Osteocyte (in vitro differentiated cells): ENCODE measurements around the gene C10orf95. TPM values are rescaled to one million over a fixed set of nuclear protein-coding genes. Genes with fewer than 3 reads are reported as not detected.

Experiments
- DNase-seq: peaks from one replicate; pipeline ENCODE4 v3.0.0; 2021; ENCODE audit warnings: mixed read lengths; ENCODE audit not compliant: unreplicated experiment; ENCODE audit errors: extremely low spot score
- H3K27ac Mint-ChIP-seq: one replicate; pipeline ENCODE4 v1.8.0; 2021; ENCODE audit warnings: mild to moderate bottlenecking, mixed read lengths; ENCODE audit not compliant: unreplicated experiment
- H3K27me3 Mint-ChIP-seq: one replicate; pipeline ENCODE4 v1.8.0; 2021; ENCODE audit warnings: mixed read lengths; ENCODE audit not compliant: unreplicated experiment
- H3K36me3 Mint-ChIP-seq: one replicate; pipeline ENCODE4 v1.8.0; 2021; ENCODE audit warnings: mixed read lengths; ENCODE audit not compliant: unreplicated experiment
- H3K4me1 Mint-ChIP-seq: one replicate; pipeline ENCODE4 v1.8.0; 2021; ENCODE audit warnings: mixed read lengths; ENCODE audit not compliant: unreplicated experiment
- H3K4me3 Mint-ChIP-seq: one replicate; pipeline ENCODE4 v1.8.0; 2021; ENCODE audit warnings: mild to moderate bottlenecking, moderate library complexity, mixed read lengths; ENCODE audit not compliant: unreplicated experiment
- H3K9me3 Mint-ChIP-seq: one replicate; pipeline ENCODE4 v1.8.0; 2021; ENCODE audit warnings: mixed read lengths; ENCODE audit not compliant: unreplicated experiment
- total RNA-seq: library from RNA; stranded (reverse); gene quantifications from 2 replicates; pipeline ENCODE4 v1.2.1, GENCODE V29; 2021
- TF ChIP-seq, protein P1 (sequence below): fragments of 200-600 bp; sonication (generic); IDR thresholded peaks from 2 replicates; pipeline ENCODE4 v1.5.0; 2021; ENCODE audit warnings: antibody characterized with exemption, mild to moderate bottlenecking, moderate library complexity

C10orf95 gene
- total RNA-seq, 1 donor from 2014 or later = not detected

- H3K36me3 Mint-ChIP-seq = no peaks in the 10 kb centered on the region
- H3K4me3 Mint-ChIP-seq = no peak overlapping the region
- peaks cover 5% of the 10 kb centered on the region for H3K4me1 Mint-ChIP-seq
- peaks cover 9% of the 10 kb centered on the region for H3K27me3 Mint-ChIP-seq
- H3K27ac Mint-ChIP-seq = no peak overlapping the region
- no peaks in the 10 kb centered on the region for H3K9me3 Mint-ChIP-seq
- DNase-seq = no peak
- TF ChIP-seq, protein P1, sequence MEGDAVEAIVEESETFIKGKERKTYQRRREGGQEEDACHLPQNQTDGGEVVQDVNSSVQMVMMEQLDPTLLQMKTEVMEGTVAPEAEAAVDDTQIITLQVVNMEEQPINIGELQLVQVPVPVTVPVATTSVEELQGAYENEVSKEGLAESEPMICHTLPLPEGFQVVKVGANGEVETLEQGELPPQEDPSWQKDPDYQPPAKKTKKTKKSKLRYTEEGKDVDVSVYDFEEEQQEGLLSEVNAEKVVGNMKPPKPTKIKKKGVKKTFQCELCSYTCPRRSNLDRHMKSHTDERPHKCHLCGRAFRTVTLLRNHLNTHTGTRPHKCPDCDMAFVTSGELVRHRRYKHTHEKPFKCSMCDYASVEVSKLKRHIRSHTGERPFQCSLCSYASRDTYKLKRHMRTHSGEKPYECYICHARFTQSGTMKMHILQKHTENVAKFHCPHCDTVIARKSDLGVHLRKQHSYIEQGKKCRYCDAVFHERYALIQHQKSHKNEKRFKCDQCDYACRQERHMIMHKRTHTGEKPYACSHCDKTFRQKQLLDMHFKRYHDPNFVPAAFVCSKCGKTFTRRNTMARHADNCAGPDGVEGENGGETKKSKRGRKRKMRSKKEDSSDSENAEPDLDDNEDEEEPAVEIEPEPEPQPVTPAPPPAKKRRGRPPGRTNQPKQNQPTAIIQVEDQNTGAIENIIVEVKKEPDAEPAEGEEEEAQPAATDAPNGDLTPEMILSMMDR = no peak
Observed at GRCh38 chr10:102444851-102445250, 6.5 kb downstream of the C10orf95 start.

DNA sequence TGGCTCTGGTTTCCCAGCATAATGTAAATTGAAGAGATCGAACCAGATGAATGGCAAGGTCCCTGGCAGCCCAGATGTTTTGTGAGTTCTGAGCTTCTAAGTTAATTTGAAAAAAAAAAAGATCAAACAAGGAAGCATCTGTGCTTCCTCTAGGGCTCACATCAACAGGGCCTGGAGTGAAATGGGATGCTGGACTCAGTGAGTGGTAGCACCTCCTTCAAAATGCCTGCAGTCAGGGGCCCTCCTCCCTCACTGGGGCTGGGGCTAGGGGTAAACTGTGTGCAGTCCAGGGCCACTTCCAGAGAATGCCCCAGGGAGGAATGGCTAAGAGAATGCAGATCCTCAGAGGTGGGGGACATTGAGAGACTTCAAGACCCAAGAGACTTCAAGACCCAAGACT, 13.0 kb downstream of the C10orf95 start:
- Mint-ChIP-seq H3K4me1 (peaks cover 9% of the 10 kb centered on the region), H3K27me3 (peaks cover 20% of the 10 kb centered on the region), H3K27ac (no peak overlapping the region), H3K9me3 (no peaks in the 10 kb centered on the region), H3K4me3 (no peak overlapping the region), H3K36me3 (no peaks in the 10 kb centered on the region)
- TF ChIP-seq, protein P1 = no peak
- DNase-seq = no peak

DNA sequence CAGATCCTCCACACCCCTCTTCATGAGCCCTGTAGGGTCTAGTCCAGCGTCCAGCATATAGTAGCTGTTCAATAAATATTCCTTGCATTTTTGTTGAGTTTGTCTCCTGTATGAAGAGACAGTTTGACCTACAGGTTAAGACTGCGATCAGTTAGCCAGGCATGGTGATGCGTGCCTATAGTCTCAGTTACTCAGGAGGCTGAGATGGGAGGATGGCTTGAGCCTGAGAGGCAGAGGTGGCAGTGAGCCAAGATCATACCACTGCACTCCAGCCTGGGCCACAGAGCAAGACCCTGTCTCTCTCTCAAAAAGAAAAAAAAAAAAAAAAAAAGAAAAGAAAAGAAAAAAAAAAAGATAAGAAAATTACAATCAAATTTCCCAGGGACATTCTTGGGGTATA, 13.8 kb downstream of the C10orf95 start:
- H3K4me3 Mint-ChIP-seq = no peak overlapping the region
- no peaks in the 10 kb centered on the region for H3K9me3 Mint-ChIP-seq
- H3K4me1 Mint-ChIP-seq = peaks cover 12% of the 10 kb centered on the region
- H3K36me3 Mint-ChIP-seq = no peaks in the 10 kb centered on the region
- DNase-seq = no peak
- TF ChIP-seq, protein P1 = no peak
- peaks cover 17% of the 10 kb centered on the region for H3K27me3 Mint-ChIP-seq
- no peak overlapping the region for H3K27ac Mint-ChIP-seq

GRCh38 chr10:102436312-102436711, 15.0 kb downstream of the C10orf95 start:
- no peaks in the 10 kb centered on the region for H3K36me3 Mint-ChIP-seq
- H3K27me3 Mint-ChIP-seq = peaks cover 13% of the 10 kb centered on the region
- TF ChIP-seq, protein P1 = no peak
- no peak overlapping the region for H3K4me3 Mint-ChIP-seq
- no peak overlapping the region for H3K27ac Mint-ChIP-seq
- no peaks in the 10 kb centered on the region for H3K9me3 Mint-ChIP-seq
- DNase-seq = no peak
- H3K4me1 Mint-ChIP-seq = peaks cover 17% of the 10 kb centered on the region

DNA sequence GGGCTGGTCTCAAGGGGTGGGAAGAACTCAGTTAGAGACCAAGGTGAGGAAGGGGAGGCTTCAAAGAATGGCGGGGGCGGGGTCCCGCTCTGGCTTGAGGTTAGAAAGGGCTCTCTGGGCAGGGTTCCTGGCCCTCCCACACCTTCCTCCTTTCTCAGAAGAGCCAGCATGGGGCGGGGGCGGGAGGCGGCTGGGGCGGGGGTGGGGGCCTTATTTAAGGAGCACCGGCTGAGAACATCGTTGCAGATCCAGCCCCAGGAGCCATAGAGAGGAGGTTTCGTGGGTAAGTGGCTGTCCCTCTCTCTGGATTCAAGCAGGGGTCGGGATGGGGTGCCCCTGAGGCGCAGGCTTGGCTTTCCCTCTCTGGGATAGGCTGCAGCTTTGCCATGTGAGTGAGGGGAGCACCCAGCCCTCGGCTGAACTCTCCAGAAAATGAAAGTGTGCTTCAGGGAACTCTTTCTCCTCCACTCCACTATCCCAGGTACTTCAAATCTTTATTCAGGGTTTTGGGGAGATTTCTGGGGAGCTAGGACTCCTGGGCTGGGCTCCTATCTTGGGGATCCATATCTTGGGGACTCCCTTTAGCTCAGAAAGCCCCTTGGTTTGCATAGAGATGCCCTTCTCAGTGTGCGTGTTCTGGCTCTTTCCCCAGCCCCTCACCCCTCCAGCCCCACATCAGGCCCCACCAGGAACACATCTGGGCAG, 15.7 kb downstream of the C10orf95 start:
- H3K27me3 Mint-ChIP-seq = peaks cover 13% of the 10 kb centered on the region
- TF ChIP-seq, protein P1 = no peak
- H3K27ac Mint-ChIP-seq = no peak overlapping the region
- H3K4me3 Mint-ChIP-seq = no peak overlapping the region
- peaks cover 17% of the 10 kb centered on the region for H3K4me1 Mint-ChIP-seq
- H3K36me3 Mint-ChIP-seq = no peaks in the 10 kb centered on the region
- no peak for DNase-seq
- H3K9me3 Mint-ChIP-seq = no peaks in the 10 kb centered on the region
